ENCODE measurements around the gene PLAA. TPM values are rescaled to one million over a fixed set of nuclear protein-coding genes. Genes with fewer than 3 reads are reported as not detected.

The PLAA gene
- total RNA-seq, 1 experiment from 2014 or later, result 23.3 TPM

DNA sequence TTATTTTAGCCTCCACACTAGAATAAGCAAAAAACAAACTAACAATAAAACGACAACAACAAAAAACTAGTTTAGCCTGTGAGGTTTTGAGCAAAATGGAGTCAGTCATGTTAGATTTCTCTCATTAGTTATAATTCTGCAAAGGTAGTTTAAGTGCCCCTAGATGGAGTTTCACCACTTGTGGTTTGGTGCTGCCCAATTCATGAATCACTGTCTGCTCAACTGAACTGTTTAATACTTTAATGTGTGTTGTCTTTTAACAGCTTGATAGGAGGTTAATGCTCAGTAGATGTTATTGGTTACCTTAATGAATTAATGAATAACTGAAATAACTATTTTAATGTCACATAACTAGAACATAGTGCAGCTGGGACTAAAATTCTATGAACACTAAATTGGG lies 3.5 kb upstream of the PLAA start:
- ChIA-PET POLR2A (ENCODE audit: unreplicated experiment) (no interaction called here), CTCF (no interaction called here)
- H3K36me3 ChIP-seq (ENCODE audit: low read depth), result no peaks in the 10 kb centered on the region
- no TSS peak for BruUV-seq (replicated peaks)
- H3K4me2 ChIP-seq, result no peak overlapping the region
- no peak for DNase-seq
- intact Hi-C loops (cut with micrococcal nuclease; ENCODE audit: unreplicated experiment), result no loop called here
- no peak overlapping the region for H3K4me3 ChIP-seq
- no peak overlapping the region for H2AFZ ChIP-seq
- no peaks in the 10 kb centered on the region for H3K27me3 ChIP-seq (ENCODE audit: insufficient read depth, low read depth)
- H3K79me2 ChIP-seq (ENCODE audit: low read depth), result peaks cover 18% of the 10 kb centered on the region
- H3K9me2 ChIP-seq (ENCODE audit: insufficient read depth), result no peaks in the 10 kb centered on the region
- no peaks in the 10 kb centered on the region for H3K9me3 ChIP-seq (ENCODE audit: insufficient read depth, low read depth)
- TF ChIP-seq, protein P1, sequence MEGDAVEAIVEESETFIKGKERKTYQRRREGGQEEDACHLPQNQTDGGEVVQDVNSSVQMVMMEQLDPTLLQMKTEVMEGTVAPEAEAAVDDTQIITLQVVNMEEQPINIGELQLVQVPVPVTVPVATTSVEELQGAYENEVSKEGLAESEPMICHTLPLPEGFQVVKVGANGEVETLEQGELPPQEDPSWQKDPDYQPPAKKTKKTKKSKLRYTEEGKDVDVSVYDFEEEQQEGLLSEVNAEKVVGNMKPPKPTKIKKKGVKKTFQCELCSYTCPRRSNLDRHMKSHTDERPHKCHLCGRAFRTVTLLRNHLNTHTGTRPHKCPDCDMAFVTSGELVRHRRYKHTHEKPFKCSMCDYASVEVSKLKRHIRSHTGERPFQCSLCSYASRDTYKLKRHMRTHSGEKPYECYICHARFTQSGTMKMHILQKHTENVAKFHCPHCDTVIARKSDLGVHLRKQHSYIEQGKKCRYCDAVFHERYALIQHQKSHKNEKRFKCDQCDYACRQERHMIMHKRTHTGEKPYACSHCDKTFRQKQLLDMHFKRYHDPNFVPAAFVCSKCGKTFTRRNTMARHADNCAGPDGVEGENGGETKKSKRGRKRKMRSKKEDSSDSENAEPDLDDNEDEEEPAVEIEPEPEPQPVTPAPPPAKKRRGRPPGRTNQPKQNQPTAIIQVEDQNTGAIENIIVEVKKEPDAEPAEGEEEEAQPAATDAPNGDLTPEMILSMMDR (conservative IDR thresholded peaks at IDR 0.05), result no peak
- H4K20me1 ChIP-seq (ENCODE audit: insufficient read depth), result no peaks in the 10 kb centered on the region
- no peak overlapping the region for H3K27ac ChIP-seq
- H3K4me1 ChIP-seq (replicated peaks; ENCODE audit: insufficient read depth), result peaks cover 9% of the 10 kb centered on the region
- no peaks in the 10 kb centered on the region; the same call in 1 of the 2 replicates for H3F3A ChIP-seq (ENCODE audit: insufficient read depth, low read depth)

DNA sequence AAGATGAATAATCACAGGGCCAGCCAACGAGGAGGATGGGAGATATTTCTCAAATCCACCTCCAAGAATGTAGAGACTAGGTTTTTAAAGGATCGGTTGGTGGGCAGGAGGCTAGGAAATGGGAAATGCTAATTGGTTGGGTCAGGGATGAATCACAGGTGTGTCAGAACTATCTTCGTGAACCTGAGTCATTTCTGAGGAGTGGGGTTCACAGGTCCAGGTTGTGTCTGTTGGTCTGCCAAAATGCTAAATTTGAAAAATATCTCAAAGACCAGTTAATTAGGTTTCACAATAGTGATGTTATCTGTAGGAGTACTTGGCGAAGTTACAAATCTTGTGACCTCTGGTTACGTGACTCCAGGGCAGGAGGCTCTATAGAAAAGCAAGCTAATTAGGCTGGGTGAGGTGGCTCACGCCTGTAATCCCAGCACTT lies 2.6 kb upstream of the PLAA start:
- Histone ChIP-seq H3K4me3 (no peak overlapping the region; the same call in 1 of the 2 replicates), H3K4me2 (peak overlapping the region; percentile 42), H3K79me2 (ENCODE audit: low read depth) (peaks cover 27% of the 10 kb centered on the region), H3K27ac (peak overlapping the region; percentile 34; the same call in 1 of the 2 replicates), H2AFZ (peak overlapping the region; percentile 48; the same call in 1 of the 2 replicates), H3K27me3 (ENCODE audit: insufficient read depth, low read depth) (no peaks in the 10 kb centered on the region), H4K20me1 (ENCODE audit: insufficient read depth) (no peaks in the 10 kb centered on the region), H3F3A (ENCODE audit: insufficient read depth, low read depth) (no peaks in the 10 kb centered on the region; the same call in 1 of the 2 replicates), H3K9me3 (ENCODE audit: insufficient read depth, low read depth) (no peaks in the 10 kb centered on the region), H3K36me3 (ENCODE audit: low read depth) (no peaks in the 10 kb centered on the region), H3K9me2 (ENCODE audit: insufficient read depth) (no peaks in the 10 kb centered on the region), H3K4me1 (replicated peaks; ENCODE audit: insufficient read depth) (peaks cover 9% of the 10 kb centered on the region)
- intact Hi-C loops (cut with micrococcal nuclease; ENCODE audit: unreplicated experiment), result no loop called here
- ChIA-PET POLR2A (ENCODE audit: unreplicated experiment) (no interaction called here), CTCF (no interaction called here)
- no TSS peak for BruUV-seq (replicated peaks)
- no peak for TF ChIP-seq EZH2 (IDR thresholded peaks at IDR 0.05; ENCODE audit: low read depth)
- TF ChIP-seq, protein P1 (conservative IDR thresholded peaks at IDR 0.05), result no peak
- DNase-seq, result peak in 1 of 2 experiments; percentile 53

DNA sequence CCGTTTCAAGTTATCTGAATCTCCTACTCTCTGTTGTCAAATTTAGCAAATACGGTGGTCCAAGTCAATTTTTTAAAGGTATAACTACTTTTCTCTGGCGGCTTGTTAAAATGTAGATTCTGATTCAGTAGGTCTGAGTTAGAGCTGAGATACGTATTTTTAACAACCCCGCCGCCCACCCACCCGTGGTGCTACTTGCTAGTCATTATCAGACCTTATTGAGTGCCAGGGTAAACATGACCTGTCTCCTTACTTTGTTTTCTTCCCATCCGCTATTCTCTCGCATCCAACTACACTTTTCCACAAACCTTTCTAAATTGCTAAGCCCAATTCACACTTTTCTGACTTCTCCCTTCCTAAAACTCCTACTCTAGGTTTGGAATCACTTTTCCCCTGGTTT lies 694 bp upstream of the PLAA start:
- no peaks in the 10 kb centered on the region for H3K9me3 ChIP-seq (ENCODE audit: insufficient read depth, low read depth)
- no peak for TF ChIP-seq EZH2 (IDR thresholded peaks at IDR 0.05; ENCODE audit: low read depth)
- TF ChIP-seq, protein P1 (conservative IDR thresholded peaks at IDR 0.05), result no peak
- POLR2A ChIA-PET (ENCODE audit: unreplicated experiment), result interaction anchor here (0.6 kb wide), 1 partner anchor 8 kb away, joined by 7 read pairs; the partner anchor contains the start of gene IFT74
- intact Hi-C loops (cut with micrococcal nuclease; ENCODE audit: unreplicated experiment), result loop anchor here (1.0 kb wide), 2 partner anchors 9 to 55 kb away; partner anchors contain the start of genes CAAP1 and IFT74
- DNase-seq, result no peak
- peaks cover 9% of the 10 kb centered on the region for H3K4me1 ChIP-seq (replicated peaks; ENCODE audit: insufficient read depth)
- peak overlapping the region; percentile 91 for H3K4me3 ChIP-seq
- BruUV-seq (replicated peaks), result TSS peak; percentile 55
- H3K79me2 ChIP-seq (ENCODE audit: low read depth), result peaks cover 45% of the 10 kb centered on the region
- H3K36me3 ChIP-seq (ENCODE audit: low read depth), result no peaks in the 10 kb centered on the region
- no peaks in the 10 kb centered on the region for H4K20me1 ChIP-seq (ENCODE audit: insufficient read depth)
- no peaks in the 10 kb centered on the region for H3K27me3 ChIP-seq (ENCODE audit: insufficient read depth, low read depth)
- H2AFZ ChIP-seq, result peak overlapping the region; percentile 87
- CTCF ChIA-PET, result no interaction called here
- no peaks in the 10 kb centered on the region for H3K9me2 ChIP-seq (ENCODE audit: insufficient read depth)
- peak overlapping the region; percentile 93 for H3K4me2 ChIP-seq
- H3K27ac ChIP-seq, result peak overlapping the region; percentile 74
- H3F3A ChIP-seq (ENCODE audit: insufficient read depth, low read depth), result no peaks in the 10 kb centered on the region; the same call in 1 of the 2 replicates
